ENCODE measurements around the gene MDH2.
A peak's percentile ranks its signal among the peaks of the same experiment; 100 is the strongest.
"Not testable (repeated sequence)": the region's sequence is repeated elsewhere in the genome, so short reads cannot be mapped to it uniquely, and the experiment has no call there.

MDH2 gene

DNA sequence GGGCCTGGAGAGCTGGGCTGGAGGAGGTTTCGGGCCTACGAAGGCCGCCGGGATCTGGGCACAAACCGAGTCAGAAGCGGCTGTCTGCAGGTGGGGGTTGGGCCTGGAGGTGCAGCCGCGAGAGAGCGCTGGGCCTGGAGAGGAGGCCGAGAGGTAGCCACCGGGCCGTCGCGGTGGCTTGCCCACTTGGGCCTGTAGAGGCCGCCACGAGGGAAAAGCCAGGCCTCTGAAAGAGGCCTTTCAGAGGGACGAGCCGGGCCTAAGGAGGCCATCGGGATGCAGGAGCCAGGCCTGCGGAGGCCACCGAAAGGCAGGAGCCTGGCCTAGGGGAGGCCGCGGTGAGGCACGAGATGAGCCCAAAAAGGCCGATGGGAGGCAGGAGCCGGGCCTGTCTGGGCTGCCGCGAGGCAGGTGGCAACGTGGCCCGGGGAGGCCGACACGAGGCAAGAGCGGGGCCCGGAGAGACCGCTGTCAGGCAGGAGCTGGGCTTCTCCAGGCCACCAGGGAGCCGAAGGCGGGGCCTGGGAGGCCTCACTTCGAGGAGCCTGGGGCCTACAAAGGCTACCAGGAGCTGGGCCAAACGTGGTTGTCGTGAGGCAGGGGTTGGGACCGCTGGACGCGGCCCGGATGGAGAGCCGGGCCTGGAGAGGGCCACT lies 25.6 kb downstream of the MDH2 start:
- no peak for DNase-seq

DNA sequence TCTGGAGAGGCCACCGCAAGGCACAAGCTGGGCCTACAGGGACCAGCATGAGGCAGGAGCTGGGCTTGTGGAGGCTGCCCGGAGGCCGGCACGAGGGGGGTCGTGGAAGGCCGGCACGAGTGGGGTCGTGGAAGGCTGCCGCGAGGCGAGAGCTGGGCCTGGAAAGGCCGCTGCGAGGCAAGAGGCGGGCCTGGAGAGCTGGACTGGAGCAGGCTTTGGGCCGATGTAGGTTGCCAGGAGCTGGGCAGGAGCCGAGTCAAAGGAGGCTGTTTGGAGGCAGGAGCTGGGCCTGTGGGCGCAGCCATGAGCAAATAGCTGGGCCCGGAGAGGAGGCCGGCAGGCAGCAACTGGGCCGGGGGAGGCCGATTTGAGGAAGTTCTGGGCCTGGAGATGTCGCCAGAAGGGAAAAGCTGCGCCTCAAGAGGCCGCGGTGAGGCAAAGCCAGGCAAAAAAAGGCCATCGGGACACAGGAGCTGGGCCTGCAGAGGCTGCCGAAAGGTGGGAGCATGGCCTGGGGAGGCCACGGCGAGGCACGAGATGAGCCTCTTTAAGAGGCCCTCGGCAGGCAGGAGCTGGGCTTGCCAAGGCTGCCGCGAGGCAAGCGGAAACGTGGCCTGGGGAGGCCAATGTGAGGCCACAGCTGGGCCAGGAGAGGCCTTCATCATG lies 26.5 kb downstream of the MDH2 start:
- DNase-seq: no peak

DNA sequence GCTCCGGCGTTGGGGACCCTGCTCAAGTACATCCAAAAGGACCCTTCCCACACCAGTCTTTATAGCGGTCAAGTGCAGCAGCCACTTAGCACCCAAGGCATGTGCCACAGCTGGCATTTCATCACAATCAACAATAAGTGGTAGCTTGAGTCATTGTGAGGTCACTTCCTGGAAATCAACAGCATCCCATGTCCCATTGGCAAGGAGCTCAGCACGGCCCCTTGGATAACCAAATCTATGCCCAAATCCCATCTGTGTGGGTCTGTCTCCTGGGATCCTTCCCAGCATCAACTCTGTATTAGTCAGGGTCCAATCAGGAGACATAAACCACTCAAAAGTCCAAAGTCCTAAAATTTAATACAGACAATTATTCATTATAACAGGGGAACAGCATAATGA lies 27.1 kb downstream of the MDH2 start:
- no peak for DNase-seq

DNA sequence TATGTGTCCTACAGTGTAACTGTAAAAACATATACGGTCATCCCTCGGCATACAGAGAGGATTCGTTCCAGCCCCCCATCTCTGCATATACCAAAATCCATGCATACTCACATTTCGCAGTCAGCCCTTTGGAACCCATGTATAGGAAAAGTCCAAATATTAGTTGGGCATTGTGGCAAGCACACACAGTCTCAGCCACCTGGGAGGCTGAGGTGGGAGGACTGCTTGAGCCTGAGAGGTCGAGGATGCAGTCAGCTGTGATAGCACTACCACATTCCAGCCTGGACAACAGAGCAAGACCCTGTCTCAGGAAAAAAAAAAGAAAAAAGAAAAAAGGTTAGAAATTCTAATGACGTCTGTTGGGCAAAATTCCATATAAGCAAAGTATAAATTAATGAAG lies 29.1 kb downstream of the MDH2 start:
- no peak for DNase-seq

DNA sequence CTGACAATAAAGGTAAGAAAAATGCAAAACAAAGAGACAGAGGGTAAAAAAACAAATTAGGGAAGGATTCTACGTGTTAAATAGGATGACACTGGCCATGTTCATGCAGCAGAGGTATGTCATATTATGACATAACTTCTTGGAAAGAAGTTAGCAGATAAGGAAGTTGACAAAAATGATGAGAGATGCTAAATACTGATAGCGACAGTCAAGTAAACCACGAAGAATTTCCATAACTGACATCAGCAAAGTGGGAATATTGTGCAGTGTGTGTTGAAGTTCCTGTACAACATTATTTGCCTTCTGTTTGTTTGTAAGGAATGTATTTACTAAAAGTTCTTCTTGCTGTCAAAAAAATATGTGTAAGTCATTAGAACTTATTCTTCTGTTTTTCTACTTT lies 29.5 kb downstream of the MDH2 start:
- peak; percentile 42 to 72 for DNase-seq

DNA sequence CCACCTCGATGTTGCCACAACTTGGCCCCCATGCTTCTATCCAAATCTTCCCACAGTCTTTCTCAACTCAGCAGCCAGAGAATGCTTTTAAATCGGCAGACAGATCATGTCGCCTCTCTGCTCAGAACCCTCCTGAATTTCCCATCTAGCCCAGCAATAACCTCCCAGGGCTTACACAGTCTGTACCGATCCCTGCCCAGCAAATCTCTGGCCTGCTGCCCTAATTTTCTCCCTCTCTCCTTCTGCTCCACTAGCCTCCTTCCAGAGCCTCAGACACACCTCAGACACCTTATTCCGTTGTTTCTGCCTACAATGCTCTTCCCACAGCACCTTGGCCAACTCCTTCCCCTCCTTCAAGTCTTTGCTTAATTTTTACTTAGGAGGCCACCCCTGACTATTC lies 32.3 kb downstream of the MDH2 start:
- no peak for DNase-seq

- DNase-seq: not testable (repeated sequence)
These were observed 36.2 kb downstream of the MDH2 start for GRCh38 chr7:76084115-76084514.

- peak; percentile 16 to 28 for DNase-seq
These were observed 38.2 kb downstream of the MDH2 start for GRCh38 chr7:76086070-76086469.

DNA sequence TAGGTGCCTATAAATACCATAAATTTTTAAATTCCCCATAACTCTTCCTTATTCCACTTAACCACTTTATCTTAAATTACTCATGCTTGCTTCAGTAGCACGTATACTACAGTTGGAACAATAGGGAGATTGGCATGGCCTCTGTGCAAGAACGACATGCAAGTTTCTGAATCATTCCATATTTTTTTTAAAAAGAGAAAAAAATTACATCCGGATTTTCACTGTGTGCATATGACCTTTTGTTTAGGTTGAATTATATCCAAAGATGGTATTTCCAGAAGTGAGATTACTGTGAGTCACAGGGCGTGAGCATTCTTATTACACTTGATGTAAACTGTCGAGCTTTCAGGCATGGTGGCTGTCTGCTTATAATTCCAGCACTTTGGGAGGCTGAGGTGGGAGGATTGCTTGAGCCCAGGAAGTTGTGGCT lies 39.5 kb downstream of the MDH2 start:
- DNase-seq: peak; percentile 43 to 75

- no peak for DNase-seq
These were observed 42.1 kb downstream of the MDH2 start for GRCh38 chr7:76089865-76090475.

DNA sequence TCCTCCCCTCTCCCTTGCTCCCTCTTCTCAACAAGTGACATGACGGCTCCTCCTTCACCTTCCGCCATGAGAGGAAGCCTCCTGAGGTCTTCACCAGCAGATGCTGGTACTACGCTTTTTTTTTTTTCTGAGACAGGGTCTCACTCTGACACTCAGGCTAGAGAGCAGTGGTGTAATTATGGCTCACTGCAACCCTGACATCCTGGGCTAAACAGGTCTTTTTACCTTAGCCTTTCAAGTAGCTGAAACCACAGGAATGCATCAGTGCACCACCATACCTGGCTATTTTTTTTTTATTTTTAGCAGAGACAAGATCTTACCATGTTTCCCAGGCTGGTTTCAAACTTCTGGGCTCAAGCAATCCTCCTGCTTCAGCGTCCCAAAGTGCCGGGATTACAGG lies 43.6 kb downstream of the MDH2 start:
- no peak for DNase-seq

DNA sequence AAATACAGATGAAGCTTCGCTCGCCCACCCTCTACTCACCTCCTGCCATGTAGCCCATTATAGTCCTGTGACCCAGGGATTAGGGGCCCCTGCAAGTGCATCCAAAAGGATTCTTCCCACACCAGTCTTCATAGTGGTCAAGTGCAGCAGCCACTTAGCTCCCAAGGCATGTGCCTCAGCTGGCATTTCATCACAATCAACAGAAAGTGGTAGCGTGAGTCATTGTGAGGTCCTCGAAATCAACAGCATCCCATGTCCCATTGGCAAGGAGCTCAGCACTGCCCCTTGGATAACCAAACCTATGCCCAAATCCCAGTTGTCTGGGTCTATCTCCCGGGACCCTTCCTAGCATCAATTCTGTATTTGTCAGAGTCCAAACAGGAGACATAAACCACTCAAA lies 45.6 kb downstream of the MDH2 start:
- DNase-seq: not testable (repeated sequence)

DNA sequence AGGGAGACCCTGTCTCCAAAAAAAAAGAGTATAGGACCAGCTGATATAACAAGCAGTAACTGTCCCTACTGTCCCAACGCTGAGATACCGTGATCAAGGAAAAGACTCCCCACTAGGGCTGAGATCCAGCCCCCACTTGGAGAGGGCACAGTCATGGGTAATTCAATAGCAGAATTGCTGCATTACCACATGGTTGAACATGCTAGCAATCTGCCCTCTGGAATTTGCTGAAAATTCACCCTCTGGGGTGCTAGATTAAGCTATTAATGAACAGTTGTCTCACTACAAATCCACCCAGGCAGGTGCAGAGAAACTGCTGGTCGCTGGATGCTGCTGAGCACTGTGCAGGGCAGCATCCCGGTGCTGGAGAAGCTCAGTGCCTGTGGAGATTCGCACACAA lies 46.4 kb downstream of the MDH2 start:
- not testable (repeated sequence) for DNase-seq

DNA sequence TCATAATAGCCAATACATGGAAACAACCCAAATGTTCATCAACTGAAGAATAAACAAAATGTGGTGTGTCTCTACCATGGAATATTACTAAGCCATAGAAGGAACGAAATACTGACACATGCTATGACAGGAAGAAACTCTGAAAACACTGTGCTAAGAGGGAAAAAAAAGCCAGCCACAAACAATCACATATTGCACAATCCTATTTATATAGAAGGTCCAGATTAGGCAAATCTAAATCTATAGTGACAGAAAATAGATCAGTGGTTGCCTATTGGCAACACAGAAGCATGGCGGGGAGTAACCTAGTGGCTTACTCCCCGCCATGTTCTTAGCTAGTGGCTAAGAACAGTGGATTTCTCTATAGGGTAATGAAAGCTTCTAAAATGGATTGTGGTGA lies 48.0 kb downstream of the MDH2 start:
- DNase-seq: no peak

DNA sequence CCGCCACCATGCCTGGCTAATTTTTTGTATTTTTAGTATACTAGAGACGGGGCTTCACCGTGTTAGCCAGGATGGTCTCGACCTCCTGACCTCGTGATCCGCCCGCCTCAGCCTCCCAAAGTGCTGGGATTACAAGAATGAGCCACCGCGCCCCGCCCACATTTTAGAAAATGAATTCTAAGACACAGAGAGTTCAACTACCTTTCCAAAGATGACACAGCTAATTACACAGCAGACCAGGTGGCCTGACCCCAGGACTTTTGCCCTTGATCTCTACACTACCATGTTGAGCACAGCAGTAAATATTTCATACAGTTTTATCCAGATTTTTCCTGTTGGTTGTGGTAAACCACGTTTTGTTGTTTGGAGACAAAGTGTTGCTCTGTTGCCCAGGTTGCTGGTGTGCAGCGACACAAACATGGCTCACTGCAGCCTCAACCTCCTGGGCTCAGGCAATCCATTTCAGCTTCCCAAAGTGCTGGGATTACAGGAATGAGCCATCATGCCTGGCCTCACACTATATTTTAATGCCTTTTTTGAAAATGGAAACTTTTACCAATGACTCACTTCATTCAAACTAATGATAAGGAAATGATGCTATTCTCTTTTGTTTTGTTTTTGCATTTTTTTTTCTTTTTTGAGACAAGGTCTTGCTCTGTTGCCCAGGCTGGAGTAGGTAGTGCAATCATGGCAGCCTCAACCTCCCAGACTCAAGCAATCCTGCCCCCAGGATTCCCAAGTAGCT lies 54.0 kb downstream of the MDH2 start:
- DNase-seq: not testable (repeated sequence)

- DNase-seq: not testable (repeated sequence)
These were observed 55.9 kb downstream of the MDH2 start for GRCh38 chr7:76103788-76104187.

DNA sequence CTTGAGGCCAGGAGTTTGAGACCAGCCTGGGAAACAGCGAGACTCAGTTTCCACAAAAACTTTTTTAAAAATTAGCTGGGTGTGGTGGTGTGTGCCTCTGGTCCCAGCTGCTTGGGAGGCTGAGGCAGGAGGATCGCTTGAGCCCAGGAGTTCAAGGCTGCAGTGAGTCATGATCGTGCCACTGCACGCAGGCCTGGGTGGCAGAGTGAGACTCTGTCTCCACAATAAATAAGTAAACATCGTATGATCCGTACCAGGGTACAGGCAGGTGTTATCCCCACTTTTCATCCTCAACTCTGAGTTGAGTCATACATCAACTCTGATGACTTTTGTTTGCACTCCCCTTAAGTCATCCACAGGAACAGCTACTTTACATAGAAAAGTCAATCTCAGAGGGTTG lies 58.2 kb downstream of the MDH2 start:
- not testable (repeated sequence) for DNase-seq

- no peak for DNase-seq
These were observed 59.0 kb downstream of the MDH2 start for GRCh38 chr7:76106893-76107292.

DNA sequence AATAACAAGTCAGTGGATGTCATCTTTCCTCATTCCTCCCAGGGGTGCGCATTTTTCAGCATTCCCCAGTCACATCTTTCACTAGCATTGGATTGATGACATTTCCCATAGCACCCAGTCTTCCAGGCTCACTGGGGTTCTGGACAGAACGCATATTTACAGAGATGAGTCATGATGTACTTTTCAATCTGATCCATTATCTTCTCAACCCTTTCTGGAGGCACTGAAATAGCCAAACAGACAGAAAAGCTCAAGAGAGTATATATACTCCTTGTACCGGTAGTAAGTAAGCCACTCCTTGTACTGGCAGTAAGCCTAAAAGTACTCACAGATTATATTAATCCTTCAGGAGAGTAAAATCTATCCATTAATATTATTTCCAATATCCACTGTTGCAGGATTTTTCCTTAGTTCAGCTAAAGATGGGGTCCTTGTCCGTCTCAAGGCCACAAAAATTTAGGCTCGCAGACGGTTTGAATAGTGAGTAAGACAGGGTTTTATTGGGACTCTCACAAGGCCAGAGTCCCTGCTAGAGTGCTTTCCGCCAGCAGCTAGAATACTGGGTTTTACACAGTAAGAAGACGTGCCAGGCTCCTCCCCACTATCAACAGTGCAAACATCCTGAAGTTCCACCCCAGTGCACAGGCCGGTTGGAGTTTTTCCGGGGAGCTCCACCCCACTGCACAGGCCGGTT lies 60.8 kb downstream of the MDH2 start:
- DNase-seq: no peak

- not testable (repeated sequence) for DNase-seq
These were observed 65.2 kb downstream of the MDH2 start for GRCh38 chr7:76113042-76113630.

DNA sequence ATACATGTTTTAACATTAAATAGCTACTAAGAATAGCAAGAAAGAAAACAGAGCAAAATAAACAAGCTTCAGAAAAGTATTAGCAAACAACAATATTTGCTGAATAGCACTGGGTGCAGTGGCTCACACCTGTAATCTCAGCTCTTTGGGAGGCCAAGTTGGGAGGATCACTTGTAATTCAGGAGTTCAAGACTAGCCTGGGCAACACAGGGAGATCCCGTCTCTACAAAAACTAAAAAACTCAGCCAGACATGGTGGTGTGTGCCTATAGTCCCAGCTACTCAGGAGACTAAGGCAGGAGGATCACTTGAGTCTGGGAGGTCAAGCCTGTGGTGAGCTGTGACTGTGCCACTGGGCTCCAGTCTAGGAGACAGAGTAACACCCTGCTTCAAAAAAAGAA lies 66.8 kb downstream of the MDH2 start:
- not testable (repeated sequence) for DNase-seq
